ENCODE measurements around the gene RAD50.

DNA sequence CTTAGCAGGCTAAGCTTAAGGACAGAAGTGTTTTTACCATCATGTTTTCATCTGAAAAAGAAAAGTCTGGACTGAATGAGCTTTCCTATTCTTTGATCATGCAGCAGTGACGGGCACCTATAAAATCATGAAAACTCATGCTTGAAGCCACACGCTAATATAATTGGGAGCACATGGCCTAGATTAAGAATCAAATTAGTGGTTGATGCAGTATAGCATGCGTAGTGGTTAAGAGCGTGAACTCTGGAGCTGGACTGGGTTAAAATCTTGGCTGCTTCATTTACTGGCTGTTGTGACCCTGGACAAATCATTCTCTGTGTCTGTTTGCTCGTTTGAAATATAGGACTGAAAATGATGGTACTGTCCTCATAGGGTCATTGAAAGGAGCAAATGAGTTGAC, 51.3 kb downstream of the RAD50 start:
- TF ChIP-seq, protein P1, sequence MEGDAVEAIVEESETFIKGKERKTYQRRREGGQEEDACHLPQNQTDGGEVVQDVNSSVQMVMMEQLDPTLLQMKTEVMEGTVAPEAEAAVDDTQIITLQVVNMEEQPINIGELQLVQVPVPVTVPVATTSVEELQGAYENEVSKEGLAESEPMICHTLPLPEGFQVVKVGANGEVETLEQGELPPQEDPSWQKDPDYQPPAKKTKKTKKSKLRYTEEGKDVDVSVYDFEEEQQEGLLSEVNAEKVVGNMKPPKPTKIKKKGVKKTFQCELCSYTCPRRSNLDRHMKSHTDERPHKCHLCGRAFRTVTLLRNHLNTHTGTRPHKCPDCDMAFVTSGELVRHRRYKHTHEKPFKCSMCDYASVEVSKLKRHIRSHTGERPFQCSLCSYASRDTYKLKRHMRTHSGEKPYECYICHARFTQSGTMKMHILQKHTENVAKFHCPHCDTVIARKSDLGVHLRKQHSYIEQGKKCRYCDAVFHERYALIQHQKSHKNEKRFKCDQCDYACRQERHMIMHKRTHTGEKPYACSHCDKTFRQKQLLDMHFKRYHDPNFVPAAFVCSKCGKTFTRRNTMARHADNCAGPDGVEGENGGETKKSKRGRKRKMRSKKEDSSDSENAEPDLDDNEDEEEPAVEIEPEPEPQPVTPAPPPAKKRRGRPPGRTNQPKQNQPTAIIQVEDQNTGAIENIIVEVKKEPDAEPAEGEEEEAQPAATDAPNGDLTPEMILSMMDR (IDR thresholded peaks at IDR 0.05; ENCODE audit: insufficient read depth, low read length, poor library complexity, severe bottlenecking), result no peak
- no peak for TF ChIP-seq EZH2phosphoT487 (conservative IDR thresholded peaks at IDR 0.05; ENCODE audit: low read length)

Data from SU-DHL-6 (cell line).